SKM-1 treated with dmso at 0.1 percent for 144 hours (cell line): Measurements from ENCODE around the gene DYNC1LI2.
"Not testable (repeated sequence)": the region's sequence is repeated elsewhere in the genome, so short reads cannot be mapped to it uniquely, and the experiment has no call there.

Experiments
- DNase-seq: peaks from one replicate; lab custom pipeline; 2025; ENCODE audit not compliant: unreplicated experiment; lab: John Stamatoyannopoulos, UW

DYNC1LI2 gene

GRCh38 chr16:66698046-66698445 is 53.4 kb downstream of the DYNC1LI2 start:
- no peak for DNase-seq

GRCh38 chr16:66696669-66697630 is 54.5 kb downstream of the DYNC1LI2 start, which contains the start of gene CMTM4:
CMTM4 (minus strand) TSS chr16:66696743; CDS start chr16:66696525, 218 bp downstream.
- peak; percentile 77 for DNase-seq

GRCh38 chr16:66695935-66696668 is 55.3 kb downstream of the DYNC1LI2 start:
- DNase-seq = no peak

- DNase-seq = peak; percentile 43
Measured at GRCh38 chr16:66695471-66695934, 55.9 kb downstream of the DYNC1LI2 start.

GRCh38 chr16:66693149-66693548 is 58.3 kb downstream of the DYNC1LI2 start:
- DNase-seq = peak; percentile 34

- DNase-seq = no peak
Measured at GRCh38 chr16:66692341-66692740, 59.1 kb downstream of the DYNC1LI2 start.

GRCh38 chr16:66691234-66691633 is 60.2 kb downstream of the DYNC1LI2 start:
- no peak for DNase-seq

GRCh38 chr16:66690106-66690847 is 61.1 kb downstream of the DYNC1LI2 start:
- no peak for DNase-seq

GRCh38 chr16:66689282-66689681 is 62.1 kb downstream of the DYNC1LI2 start:
- no peak for DNase-seq

GRCh38 chr16:66687906-66688625 is 63.3 kb downstream of the DYNC1LI2 start:
- no peak for DNase-seq

GRCh38 chr16:66685501-66686115 is 65.8 kb downstream of the DYNC1LI2 start:
- not testable (repeated sequence) for DNase-seq

- DNase-seq = no peak
Measured at GRCh38 chr16:66682271-66682670, 69.1 kb downstream of the DYNC1LI2 start.

GRCh38 chr16:66681676-66682075 is 69.7 kb downstream of the DYNC1LI2 start:
- no peak for DNase-seq

GRCh38 chr16:66678337-66678736 is 73.1 kb downstream of the DYNC1LI2 start:
- DNase-seq = no peak

- no peak for DNase-seq
Measured at GRCh38 chr16:66677836-66678235, 73.6 kb downstream of the DYNC1LI2 start.

GRCh38 chr16:66677179-66677578 is 74.2 kb downstream of the DYNC1LI2 start:
- no peak for DNase-seq

- DNase-seq = no peak
Measured at GRCh38 chr16:66676599-66676998, 74.8 kb downstream of the DYNC1LI2 start.

- DNase-seq = no peak
Measured at GRCh38 chr16:66673691-66674090, 77.7 kb downstream of the DYNC1LI2 start.
